Astrocyte of the spinal cord (primary cell): ENCODE data around the gene NPC1.

Source experiments
- DNase-seq: peaks from one replicate; pipeline ENCODE4 v3.0.0; 2011; ENCODE audit warnings: low read depth, low spot score
- H3K4me3 ChIP-seq: 2 replicates; pipeline ENCODE4 v1.5.1; 2011; ENCODE audit warnings: low read depth, mild to moderate bottlenecking, low read length, moderate library complexity
- CTCF ChIP-seq: IDR thresholded peaks from 2 replicates; pipeline ENCODE4 v1.5.1; 2012; ENCODE audit warnings: low read depth, mild to moderate bottlenecking, low read length, inconsistent platforms
- in situ Hi-C: cut with HindIII; loops from 2 replicates; pipeline ENCODE4 v1.10.0; 2017; ENCODE audit warnings: low sequenced_read_pairs

Gene NPC1

GRCh38 chr18:23585007-23585871 lies 1.1 kb downstream of the NPC1 start:
- no peak for TF ChIP-seq CTCF
- peak; percentile 28 for DNase-seq
- in situ Hi-C loops: no loop called here
- peak overlapping the region; percentile 95 for H3K4me3 ChIP-seq

- no peak for TF ChIP-seq CTCF
- in situ Hi-C loops: no loop called here
- H3K4me3 ChIP-seq: no peak overlapping the region
- no peak for DNase-seq
Observed at GRCh38 chr18:23584019-23584983, 2.0 kb downstream of the NPC1 start.

GRCh38 chr18:23583071-23583865 lies 3.0 kb downstream of the NPC1 start:
- no peak overlapping the region for H3K4me3 ChIP-seq
- in situ Hi-C loops: no loop called here
- no peak for TF ChIP-seq CTCF
- DNase-seq: no peak

GRCh38 chr18:23580677-23581367 lies 5.5 kb downstream of the NPC1 start:
- no peak for TF ChIP-seq CTCF
- H3K4me3 ChIP-seq: no peak overlapping the region
- DNase-seq: peak; percentile 67
- in situ Hi-C loops: no loop called here

- in situ Hi-C loops: no loop called here
Observed at GRCh38 chr18:23578891-23579653, 7.2 kb downstream of the NPC1 start.

More at GRCh38 chr18:23578891-23579653, 7.2 kb downstream of the NPC1 start:
- no peak for TF ChIP-seq CTCF
- DNase-seq: peak; percentile 23
- no peak overlapping the region for H3K4me3 ChIP-seq
